ENCODE measurements around the gene ATXN10. TPM values are rescaled to one million over a fixed set of nuclear protein-coding genes. Genes with fewer than 3 reads are reported as not detected.

Gene ATXN10
- total RNA-seq, 4 donors from 2014 or later: 110 to 145 (median 134) TPM

DNA sequence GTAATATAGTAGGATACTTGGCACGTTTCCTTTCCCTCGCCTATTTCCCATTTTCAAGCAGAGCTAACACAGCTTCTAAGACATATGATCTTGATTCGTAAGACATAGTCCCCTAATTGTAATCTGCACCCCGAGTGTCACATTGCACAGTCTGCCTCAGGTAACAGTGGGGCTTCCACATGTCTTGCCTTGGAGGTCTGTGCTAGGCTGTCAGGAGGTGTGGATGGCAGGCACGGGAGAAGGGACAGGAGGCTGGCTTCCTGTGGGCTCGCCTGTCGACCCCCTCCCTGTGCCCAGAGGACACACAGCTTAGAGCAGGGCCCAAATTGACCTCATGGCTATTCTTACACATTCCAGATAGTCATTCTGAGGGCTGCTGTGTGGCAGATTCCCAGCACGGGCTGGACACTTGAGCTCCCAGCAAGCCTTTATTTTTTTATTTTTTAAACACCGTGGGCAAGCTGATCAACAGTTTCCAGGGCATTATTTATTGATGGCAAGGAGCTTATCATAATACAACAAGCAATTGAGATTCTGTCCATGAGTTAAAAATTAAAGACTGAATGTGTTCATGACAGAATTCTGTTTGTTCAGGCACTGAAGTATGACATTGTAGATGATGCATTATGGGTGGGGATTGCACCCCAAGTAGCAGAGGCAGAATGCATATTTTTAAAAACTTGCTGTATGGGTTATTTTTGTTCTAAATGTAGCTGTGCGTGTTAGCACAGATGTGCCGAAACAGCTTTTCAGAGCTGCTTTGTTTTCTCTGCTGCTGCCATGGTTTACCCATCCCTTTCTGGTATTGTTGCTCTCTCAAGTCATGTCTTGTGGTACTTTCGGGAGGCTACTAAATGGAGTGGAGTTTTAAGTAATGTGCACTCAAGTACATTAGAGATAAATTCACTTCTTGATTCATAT lies 113.0 kb downstream of the ATXN10 start:
- TF ChIP-seq, protein P1, sequence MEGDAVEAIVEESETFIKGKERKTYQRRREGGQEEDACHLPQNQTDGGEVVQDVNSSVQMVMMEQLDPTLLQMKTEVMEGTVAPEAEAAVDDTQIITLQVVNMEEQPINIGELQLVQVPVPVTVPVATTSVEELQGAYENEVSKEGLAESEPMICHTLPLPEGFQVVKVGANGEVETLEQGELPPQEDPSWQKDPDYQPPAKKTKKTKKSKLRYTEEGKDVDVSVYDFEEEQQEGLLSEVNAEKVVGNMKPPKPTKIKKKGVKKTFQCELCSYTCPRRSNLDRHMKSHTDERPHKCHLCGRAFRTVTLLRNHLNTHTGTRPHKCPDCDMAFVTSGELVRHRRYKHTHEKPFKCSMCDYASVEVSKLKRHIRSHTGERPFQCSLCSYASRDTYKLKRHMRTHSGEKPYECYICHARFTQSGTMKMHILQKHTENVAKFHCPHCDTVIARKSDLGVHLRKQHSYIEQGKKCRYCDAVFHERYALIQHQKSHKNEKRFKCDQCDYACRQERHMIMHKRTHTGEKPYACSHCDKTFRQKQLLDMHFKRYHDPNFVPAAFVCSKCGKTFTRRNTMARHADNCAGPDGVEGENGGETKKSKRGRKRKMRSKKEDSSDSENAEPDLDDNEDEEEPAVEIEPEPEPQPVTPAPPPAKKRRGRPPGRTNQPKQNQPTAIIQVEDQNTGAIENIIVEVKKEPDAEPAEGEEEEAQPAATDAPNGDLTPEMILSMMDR (IDR thresholded peaks at IDR 0.05): no peak
- no peak for TF ChIP-seq POLR2A (IDR thresholded peaks at IDR 0.05)
- intact Hi-C loops (cut with DNase I): no loop called here
- Histone ChIP-seq H3K27me3 (no peaks in the 10 kb centered on the region), H3K4me3 (replicated peaks in 1 of 3) (no peak overlapping the region), H3K4me1 (peaks cover 10 to 15% of the 10 kb centered on the region in 2 donors), H3K9me3 (no peaks in the 10 kb centered on the region), H3K27ac (no peak overlapping the region), H3K36me3 (no peaks in the 10 kb centered on the region)
- DNase-seq: peak in 1 of 2 donors; percentile 3
- WGBS, 2 donors: 76% methylated on average over 12 of the region's 12 CpGs

DNA sequence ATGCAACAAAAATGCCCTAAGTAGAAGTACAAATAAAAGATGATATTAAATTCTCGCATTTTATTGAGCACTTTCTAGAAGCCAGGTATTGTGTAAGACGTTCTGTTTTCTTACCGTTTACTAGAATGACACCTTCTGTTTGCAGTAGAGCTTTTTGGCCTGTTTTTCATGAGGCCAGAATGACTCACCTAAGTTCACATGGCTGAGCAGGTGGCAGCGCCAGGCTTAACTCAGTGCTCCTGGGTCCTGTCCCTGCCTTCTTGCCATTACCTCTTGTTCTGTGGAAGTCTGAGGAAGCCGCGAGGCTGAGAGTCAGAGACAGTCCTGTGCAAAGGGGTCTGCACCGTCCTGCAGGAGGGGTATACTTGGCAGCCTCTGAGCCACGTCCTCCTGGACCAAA lies 113.8 kb downstream of the ATXN10 start:
- WGBS, 2 donors: 83 to 91% methylated on average over 8 of the region's 8 CpGs
- DNase-seq: peak in 1 of 2 donors; percentile 12
- Histone ChIP-seq H3K27me3 (no peaks in the 10 kb centered on the region), H3K27ac (no peak overlapping the region), H3K36me3 (no peaks in the 10 kb centered on the region), H3K4me3 (replicated peaks in 1 of 3) (no peak overlapping the region), H3K4me1 (peaks cover 10 to 15% of the 10 kb centered on the region in 2 donors), H3K9me3 (no peaks in the 10 kb centered on the region)
- intact Hi-C loops (cut with DNase I): no loop called here
- TF ChIP-seq, protein P1 (IDR thresholded peaks at IDR 0.05): no peak
- no peak for TF ChIP-seq POLR2A (IDR thresholded peaks at IDR 0.05)

DNA sequence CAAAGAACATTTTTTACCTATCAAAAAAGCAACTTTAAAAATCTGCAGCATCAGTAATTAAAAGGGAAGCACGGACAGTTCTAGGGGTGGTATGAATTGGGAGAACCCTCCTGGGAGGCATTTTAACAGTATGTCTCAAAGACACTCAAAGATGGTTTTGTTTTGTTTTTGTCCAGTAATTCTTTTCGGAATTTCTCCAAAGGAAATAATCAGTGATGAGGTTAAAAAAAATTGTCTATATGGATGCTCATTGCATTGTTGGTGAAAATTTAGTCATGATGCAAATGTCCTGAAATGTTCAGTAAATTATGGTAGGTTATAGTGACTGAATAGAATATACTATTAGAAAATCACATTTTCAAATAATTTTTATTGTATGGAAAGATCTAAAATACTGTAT lies 115.1 kb downstream of the ATXN10 start:
- H3K9me3 ChIP-seq: no peaks in the 10 kb centered on the region
- H3K27ac ChIP-seq: no peak overlapping the region
- H3K27me3 ChIP-seq: no peaks in the 10 kb centered on the region
- no peak for DNase-seq
- H3K4me3 ChIP-seq (replicated peaks in 1 of 3): no peak overlapping the region
- WGBS, 2 donors: 44 to 65% methylated on average over 2 of the region's 2 CpGs
- intact Hi-C loops (cut with DNase I): no loop called here
- TF ChIP-seq, protein P1 (IDR thresholded peaks at IDR 0.05): no peak
- no peak for TF ChIP-seq POLR2A (IDR thresholded peaks at IDR 0.05)
- H3K36me3 ChIP-seq: no peaks in the 10 kb centered on the region
- peaks cover 10 to 15% of the 10 kb centered on the region in 2 donors for H3K4me1 ChIP-seq

DNA sequence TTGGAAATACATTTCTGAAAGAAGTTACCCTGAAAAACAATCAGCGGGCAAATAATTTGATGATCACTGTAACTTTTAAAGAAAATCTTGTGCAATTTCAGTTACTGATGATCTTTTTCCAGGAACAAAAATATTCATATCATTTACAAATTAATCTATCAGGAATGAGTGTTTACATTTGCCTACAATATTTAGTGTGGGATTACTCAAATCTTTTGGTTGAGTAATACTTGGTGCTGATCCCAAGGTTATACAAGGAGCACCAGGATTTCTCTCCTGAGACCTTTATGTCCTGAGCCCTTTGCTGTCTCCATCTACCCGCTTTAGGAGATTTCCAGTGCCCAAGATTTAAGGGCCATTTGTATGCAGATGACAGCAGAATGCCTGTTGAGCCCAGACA lies 116.1 kb downstream of the ATXN10 start:
- Histone ChIP-seq H3K27ac (no peak overlapping the region), H3K9me3 (no peaks in the 10 kb centered on the region), H3K4me3 (replicated peaks in 1 of 3) (no peak overlapping the region), H3K36me3 (no peaks in the 10 kb centered on the region), H3K27me3 (no peaks in the 10 kb centered on the region), H3K4me1 (peaks cover 10 to 15% of the 10 kb centered on the region in 2 donors)
- intact Hi-C loops (cut with DNase I): no loop called here
- 94% methylated on average over 2 of the region's 2 CpGs for WGBS, 2 donors
- no peak for TF ChIP-seq POLR2A (IDR thresholded peaks at IDR 0.05)
- TF ChIP-seq, protein P1 (IDR thresholded peaks at IDR 0.05): no peak
- no peak for DNase-seq

DNA sequence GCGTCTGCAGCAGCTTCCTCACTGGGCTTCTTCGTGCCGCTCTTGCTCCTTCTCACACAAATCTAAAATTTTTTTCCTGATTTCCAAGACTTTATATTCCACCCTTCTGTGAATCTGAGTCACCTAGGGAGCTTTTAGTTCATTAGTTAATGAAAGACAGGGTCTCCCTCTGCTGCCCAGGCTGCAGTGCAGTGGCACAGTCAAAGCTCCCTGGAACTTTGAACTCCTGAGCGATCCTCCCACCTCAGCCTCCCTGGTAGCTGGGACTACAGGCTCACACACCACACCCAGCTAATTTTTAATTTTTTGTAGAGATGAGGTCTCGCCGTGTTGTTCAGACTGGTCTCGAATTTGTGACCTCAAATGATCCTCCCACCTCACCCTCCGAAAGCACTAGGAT lies 116.9 kb downstream of the ATXN10 start:
- WGBS, 2 donors: 95 to 98% methylated on average over 8 of the region's 8 CpGs
- Histone ChIP-seq H3K36me3 (no peaks in the 10 kb centered on the region), H3K4me1 (peaks cover 10 to 15% of the 10 kb centered on the region in 2 donors), H3K27me3 (no peaks in the 10 kb centered on the region), H3K4me3 (replicated peaks in 1 of 3) (no peak overlapping the region), H3K9me3 (no peaks in the 10 kb centered on the region), H3K27ac (no peak overlapping the region)
- TF ChIP-seq, protein P1 (IDR thresholded peaks at IDR 0.05): no peak
- no peak for TF ChIP-seq POLR2A (IDR thresholded peaks at IDR 0.05)
- intact Hi-C loops (cut with DNase I): no loop called here
- no peak for DNase-seq
